Measurements from ENCODE around the gene TNFRSF18.

DNA sequence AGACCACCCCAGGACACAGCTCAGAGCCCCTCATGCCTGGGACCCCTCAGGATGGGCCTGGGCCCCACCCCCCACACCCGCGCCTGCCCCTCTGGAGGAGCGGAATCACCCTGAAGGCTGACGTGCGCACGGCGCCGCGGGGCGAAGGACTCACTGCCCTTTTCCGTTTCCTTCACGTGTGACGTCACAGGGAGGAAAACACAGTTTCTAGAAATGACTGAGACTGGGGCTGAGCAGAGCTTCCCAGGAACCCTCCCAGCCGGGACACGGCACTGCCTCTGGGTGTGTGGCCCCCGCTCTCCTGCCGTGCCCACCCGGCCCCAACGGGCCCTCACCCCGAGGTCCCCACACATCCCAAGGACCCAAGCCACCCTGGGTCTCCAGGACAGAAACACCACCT, 12.9 kb upstream of the TNFRSF18 start:
- TF ChIP-seq CHD2 (IDR thresholded peaks at IDR 0.05; ENCODE audit: low read length, partially characterized antibody), result no peak
- no peak for TF ChIP-seq CTCF (IDR thresholded peaks at IDR 0.05)
- TF ChIP-seq ATOH8 (CRISPR knock-in tag; IDR thresholded peaks at IDR 0.05; ENCODE audit: low read depth), result no peak
- no peak for TF ChIP-seq HOXB13 (CRISPR knock-in tag; IDR thresholded peaks at IDR 0.05; ENCODE audit: low read depth)
- TF ChIP-seq POLR2A (IDR thresholded peaks at IDR 0.05; ENCODE audit: low read length), result no peak
- TF ChIP-seq EP300 (IDR thresholded peaks at IDR 0.05), result no peak
- TF ChIP-seq PBX3 (IDR thresholded peaks at IDR 0.05), result no peak
- no peak for TF ChIP-seq KDM1A (IDR thresholded peaks at IDR 0.05; ENCODE audit: low read depth)
- no peak for TF ChIP-seq RAD21 (conservative IDR thresholded peaks at IDR 0.05 in 1 of 2, IDR thresholded peaks at IDR 0.05 in 1 of 2)
- TF ChIP-seq USF2 (IDR thresholded peaks at IDR 0.05), result no peak
- no peak for TF ChIP-seq ZFP36 (IDR thresholded peaks at IDR 0.05; ENCODE audit: borderline replicate concordance, partially characterized antibody)
